HG02798 (cell line): Measurements from ENCODE around the gene KANSL1L.

Experiments
- ATAC-seq: cut with Tn5 transposase; IDR thresholded peaks from one replicate; pipeline ENCODE4 v1.9.1; 2021; ENCODE audit warnings: mild to moderate bottlenecking; ENCODE audit not compliant: unreplicated experiment, poor library complexity

The KANSL1L gene

DNA sequence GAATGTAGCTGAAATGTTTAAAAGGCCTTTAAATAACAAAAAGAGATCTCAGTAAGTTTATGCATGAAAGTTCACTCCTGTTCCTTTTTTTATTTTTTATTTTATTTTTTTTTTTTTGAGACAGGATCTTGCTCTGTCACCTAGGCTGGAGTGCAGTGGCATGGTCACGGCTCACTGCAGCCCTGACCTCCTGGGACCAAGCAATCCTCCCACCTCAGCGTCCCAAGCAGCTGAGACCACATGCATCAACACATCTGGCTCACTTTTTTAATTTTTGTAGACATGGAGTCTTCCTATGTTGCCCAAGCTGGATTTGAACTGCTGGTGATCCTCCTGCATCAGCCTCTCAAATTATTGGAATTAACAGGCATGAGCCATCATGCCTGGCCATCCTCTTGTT, 84.3 kb downstream of the KANSL1L start:
- ATAC-seq, result no peak

DNA sequence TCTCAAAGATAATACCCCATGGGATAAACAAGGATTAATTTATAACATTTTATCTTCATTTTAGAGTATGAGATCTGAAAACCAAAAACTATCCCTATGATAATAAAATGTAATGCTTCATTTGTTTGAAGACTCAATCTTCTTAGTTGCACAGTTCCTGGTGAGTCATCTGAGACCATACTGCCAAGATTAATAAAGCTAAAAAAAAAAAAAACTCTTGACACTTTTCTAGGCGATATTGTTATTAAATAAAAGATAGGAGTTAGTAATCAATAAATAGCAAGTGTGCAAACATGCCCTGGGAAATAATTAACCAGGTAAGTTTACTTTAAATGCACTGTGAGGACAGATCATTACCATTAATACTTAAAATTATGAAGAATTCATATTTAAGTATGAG, 84.9 kb downstream of the KANSL1L start:
- ATAC-seq, result no peak

- ATAC-seq, result peak; percentile 82
Observed at GRCh38 chr2:210072922-210073509, 98.2 kb downstream of the KANSL1L start.

DNA sequence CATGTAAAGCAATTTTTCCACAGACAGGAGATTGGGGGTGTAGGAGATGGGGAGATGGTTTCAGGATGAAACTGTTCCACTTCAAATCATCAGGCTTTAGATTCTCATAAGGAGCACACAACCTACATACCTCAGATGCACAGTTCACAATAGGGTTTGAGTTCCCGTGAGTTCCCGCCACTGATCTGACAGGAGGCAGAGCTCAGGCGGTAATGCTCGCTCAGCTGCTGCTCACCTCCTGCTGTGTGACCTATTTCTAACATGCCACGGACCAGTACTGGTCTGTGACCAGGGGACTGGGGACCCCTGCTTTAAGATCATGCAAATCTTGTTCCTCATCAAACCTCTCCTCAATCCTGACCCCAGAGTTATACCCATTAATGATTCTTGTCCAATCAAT, 98.7 kb downstream of the KANSL1L start:
- ATAC-seq, result peak; percentile 23

GRCh38 chr2:210063306-210063705, 107.9 kb downstream of the KANSL1L start:
- no peak for ATAC-seq

- ATAC-seq, result no peak
Observed at GRCh38 chr2:210055825-210056224, 115.4 kb downstream of the KANSL1L start.

DNA sequence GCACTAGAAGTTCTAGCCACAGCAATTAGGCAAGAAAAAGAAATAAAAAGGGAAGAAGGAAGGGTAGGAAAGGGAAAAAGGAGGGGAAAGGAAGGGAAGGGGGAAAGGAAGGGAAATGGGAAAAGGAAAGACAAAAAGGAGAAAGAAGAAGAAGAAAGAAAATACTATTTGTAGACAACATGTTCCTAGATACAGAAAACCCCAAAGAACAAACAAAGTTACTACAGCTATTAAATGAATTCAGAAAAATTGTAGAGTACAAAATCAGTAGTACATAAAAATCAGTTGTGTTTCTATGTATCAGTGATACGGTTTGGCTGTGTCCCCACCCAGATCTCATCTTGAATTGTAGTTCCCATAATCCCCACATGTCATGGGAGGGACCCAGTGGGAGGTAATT, 116.5 kb downstream of the KANSL1L start:
- no peak for ATAC-seq

DNA sequence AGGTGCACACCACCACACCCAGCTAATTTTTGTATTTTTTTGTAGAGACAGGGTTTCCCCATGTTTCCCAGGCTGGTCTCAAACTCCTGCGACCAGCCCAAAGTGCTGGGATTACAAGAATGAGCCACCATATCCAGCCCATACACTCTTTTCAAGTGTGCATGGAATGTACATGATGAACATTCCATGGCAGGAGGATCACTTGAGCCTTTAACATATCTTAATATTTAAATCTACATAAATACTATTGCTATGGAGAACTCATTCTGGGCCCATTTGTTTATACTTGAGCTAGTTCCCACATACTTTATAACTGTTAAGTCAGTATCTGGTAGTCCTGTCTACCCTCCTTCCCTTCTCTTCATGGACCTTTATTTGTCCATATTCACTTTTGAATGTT, 120.3 kb downstream of the KANSL1L start:
- no peak for ATAC-seq

GRCh38 chr2:210049831-210050230, 121.4 kb downstream of the KANSL1L start:
- ATAC-seq, result no peak

DNA sequence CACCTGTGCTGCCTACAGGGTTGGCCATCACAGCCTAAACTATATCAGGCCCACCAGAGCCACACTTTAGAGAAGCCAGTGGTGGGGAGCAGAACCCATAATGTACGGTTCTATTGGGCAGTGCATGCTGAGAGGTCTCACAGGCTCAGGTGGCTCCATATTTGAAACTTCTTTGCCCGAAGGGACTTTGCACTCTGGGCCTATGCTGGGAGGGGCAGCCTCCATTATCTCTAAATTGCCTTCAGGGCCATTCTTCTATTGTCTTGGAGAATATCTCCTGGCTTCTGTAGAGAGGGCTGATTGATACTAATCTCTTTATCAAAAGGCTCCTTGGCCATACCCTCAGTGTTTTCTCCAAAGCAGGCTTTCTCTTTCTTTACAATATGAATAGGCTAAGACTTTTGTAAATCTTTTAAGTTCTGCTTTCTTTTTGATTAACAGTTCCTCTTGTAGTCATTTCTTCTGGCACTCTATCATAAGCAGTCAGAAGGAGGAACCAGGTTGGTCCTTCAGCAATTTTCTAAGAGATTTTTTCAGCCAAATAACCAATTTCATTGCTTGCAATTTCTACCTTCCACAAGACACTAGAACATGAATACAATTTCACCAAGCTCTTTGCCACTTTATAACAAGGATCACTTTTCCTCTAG, 124.2 kb downstream of the KANSL1L start:
- ATAC-seq, result no peak

GRCh38 chr2:210038078-210038477, 133.1 kb downstream of the KANSL1L start:
- no peak for ATAC-seq

DNA sequence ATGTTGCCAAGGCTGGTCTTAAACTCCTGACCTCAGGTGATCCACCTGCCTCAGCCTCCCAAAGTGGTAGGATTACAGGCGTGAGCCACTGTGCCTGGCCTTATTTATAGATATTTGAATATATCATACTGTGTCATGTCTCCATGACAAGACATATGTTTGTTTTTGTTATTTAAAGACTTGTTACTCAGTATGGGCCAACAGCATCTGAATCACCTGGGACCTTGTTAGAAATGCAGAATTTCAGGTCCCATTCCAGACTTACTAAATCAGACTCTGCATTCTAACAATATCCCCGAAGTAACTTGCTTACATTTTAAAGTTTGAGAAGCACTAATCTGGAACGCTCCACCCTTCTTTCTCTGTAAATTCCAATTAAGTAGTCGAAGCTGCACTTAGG, 135.5 kb downstream of the KANSL1L start:
- ATAC-seq, result no peak

DNA sequence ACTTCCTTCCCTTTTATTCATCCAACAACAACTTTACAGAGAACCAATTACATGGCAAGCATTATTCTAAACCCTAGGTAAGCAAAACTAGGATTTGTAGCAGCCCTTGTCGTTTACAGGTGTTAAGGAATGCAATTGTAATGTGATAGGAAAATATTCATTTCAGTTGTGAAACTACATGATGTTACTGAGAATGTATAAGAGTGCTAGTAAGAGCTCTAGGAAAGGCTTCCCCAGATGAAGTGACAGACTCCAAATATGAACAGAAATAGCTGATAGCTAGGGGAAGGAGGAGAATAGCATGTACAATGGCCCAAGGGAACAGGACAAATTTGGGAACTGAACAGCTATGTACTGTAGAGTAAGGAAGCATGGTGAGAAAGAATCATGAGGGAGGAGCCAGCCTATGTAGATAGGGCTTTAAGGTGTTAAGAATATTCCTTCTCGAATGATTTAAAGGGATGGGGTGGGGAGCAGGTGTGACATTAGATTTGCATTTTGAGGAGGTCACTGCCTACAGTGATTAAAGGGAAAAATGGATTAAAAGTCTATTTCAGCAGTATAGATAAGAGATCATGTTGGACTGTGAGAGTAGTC, 137.0 kb downstream of the KANSL1L start:
- ATAC-seq, result no peak

- no peak for ATAC-seq
Observed at GRCh38 chr2:210028178-210028577, 143.0 kb downstream of the KANSL1L start.

DNA sequence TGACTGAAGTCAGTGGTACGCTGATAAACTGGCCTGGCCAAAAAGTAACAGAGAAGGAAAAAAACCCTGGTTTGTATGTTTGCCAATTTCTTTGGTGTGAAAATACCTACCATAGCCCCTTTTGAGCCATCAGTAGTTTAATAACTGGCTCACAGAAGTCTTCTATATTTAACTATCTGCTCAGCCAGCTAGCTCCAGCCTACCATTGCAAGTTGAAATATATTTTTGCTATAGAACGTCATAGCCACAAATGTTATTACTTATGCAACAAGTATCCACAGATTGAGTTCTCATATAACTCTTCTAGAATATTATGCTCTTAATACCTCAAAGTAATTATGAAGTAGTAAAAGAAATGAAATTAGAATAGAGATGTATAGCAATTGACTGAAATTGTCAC, 143.6 kb downstream of the KANSL1L start:
- no peak for ATAC-seq

DNA sequence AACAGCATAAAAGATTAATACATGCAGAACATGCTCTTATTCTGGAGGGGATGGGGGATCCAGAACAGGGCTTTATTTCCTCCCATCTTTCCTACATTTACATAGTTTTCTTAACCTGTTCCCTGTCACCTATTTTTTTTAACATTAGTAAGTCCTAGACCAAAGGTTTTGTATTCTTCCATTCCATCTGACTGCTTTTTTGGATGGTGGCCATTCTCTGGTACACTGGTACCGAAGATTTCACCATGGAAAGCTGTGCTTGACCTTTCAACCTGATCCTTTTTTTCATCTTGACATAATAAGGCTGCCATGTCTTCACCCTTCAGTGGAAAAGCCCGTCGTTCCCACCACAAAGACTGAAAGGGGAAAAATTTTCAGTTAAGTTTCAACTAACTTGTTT, 148.4 kb downstream of the KANSL1L start:
- no peak for ATAC-seq

GRCh38 chr2:210020138-210020537, 151.1 kb downstream of the KANSL1L start:
- ATAC-seq, result no peak

DNA sequence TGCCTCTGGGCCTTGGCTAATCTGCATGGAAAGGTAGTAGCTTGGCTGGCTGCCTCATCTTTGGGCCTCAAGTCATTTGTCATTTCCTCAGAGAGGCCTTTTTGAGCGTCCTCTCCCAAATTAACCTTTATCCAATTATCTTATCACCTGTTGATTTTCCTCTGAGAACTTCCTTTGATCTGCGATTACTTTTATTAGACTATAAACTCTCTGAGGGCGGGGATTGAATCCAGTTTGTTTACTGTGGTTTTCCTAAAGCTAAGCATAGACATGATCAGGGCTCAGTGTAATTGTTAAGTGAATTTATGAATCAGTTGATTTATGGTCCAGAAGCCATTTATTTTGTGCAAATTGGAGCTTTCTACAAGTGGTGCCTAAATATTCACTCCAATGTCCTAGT, 161.3 kb downstream of the KANSL1L start:
- no peak for ATAC-seq

DNA sequence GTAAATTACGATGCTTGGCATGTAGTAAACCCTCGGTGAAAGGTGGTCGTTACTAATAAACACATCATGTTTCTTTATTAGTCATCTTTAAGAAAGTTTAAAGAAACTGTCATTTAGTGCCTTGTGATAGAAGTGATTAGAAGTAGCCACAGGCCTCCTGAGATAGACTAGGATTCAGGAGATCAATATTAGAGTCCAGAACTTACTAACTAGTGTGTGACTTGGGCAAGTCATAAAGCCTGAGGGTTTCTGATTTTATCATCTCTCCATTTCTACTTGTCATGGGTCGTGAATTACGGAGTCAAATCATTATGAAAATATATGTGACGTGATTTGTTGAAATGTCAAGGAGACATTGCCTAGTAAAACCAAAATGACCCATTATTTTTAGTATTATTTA, 162.1 kb downstream of the KANSL1L start:
- ATAC-seq, result no peak

DNA sequence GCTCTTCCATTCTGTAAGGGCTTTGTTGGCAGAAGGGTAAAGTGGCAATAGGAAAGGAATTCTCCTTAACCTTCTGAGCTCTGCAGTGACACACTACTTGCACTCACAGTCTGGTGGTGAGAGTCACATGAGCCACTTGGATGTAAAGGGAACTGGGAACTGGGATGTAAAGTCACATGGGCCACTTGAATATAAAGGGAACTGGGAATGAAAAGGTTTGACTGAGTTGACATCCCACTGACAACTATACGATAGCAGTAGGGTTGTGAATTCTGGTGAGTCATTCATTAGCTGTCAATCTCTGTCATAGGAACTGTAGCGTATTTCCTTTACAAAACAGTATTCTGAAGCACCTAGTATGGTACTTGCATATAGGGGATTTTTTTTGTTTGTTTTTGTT, 163.3 kb downstream of the KANSL1L start:
- ATAC-seq, result no peak

DNA sequence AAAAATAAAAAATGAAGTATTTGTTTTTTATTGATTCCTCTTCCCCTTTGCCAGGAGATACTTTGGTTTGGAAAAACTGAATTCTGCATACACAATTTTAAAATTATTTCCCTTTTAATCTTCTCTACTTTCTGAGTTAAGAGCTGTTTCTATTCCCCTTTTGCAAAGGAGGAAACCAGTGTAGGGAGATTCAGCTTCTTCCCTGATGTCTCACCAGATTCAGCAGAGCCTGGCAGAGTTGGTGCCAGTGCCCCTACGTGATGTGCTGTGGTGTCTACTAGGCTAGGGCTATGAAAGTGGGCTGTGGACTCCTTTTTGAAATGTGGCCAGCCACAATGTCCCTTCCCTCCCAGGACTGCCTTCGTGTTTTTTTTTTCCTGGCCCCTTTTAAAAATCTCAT, 166.3 kb downstream of the KANSL1L start:
- no peak for ATAC-seq

GRCh38 chr2:210003359-210003758, 167.8 kb downstream of the KANSL1L start:
- ATAC-seq, result no peak
